GM18499 (cell line): ENCODE measurements around the gene GMIP.

ENCODE experiments used
- ATAC-seq: cut with Tn5 transposase; IDR thresholded peaks from one replicate; pipeline ENCODE4 v1.9.1; 2021; ENCODE audit warnings: moderate number of reproducible peaks; ENCODE audit not compliant: insufficient read depth, unreplicated experiment

Gene GMIP

DNA sequence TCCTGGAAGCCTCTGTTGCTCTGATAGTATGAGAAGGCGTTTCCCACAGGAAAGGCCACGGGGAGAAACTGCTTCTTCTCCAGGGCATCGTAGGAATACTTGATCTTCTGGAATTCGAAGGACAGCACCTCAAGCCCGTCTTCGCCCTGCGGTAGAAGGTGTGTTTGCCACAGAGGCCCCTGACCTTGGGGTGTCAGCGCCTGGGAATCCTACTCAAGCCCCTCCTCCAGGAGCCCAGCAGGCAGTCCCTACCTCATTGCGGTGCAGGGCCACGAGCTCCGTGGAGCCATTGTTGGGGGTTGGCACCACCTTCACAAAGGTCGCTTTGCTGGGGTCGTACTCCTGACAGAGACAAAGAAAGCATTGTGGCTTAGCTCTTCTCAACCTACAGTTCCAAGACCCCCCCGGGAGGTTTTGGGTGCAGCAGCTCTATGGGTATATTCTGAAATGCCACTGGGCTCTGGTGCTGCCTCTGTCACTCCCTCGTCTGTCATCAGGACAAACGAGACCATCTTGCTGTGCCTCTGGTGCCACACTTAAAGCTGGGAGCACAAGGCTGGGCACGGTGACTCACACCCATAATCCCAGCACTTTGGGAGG lies 16.3 kb upstream of the GMIP start:
- ATAC-seq: no peak

GRCh38 chr19:19657397-19657783 lies 13.9 kb upstream of the GMIP start:
- no peak for ATAC-seq

GRCh38 chr19:19656451-19657396 lies 13.3 kb upstream of the GMIP start:
- ATAC-seq: no peak

- no peak for ATAC-seq
These were observed 12.3 kb upstream of the GMIP start for GRCh38 chr19:19655641-19656343.

DNA sequence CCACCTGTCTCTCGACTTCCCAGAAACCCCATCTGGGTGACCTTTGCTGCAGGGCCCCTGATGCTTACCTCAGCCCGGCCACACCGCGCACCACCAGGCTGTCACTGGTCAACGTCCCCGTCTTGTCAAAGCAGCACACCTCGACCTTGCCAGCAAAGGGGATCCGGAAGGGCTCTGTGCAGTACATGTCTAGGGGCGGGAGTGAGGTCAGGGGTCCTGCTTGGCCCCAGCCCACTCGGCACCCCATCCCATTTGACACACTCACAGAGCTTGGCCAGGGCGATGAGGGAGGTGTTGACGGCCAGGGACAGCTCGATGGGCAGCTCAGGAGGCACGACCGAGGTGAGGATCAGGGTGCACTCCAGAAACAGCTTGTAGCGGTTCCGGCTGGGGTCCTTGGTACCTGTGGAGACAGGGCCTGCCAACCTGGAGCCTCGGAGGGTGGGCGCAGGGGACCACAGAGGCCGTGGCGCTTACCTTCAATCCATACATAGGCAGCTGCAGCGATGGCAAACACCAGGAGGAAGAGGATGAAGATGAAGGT lies 11.7 kb upstream of the GMIP start:
- ATAC-seq: no peak

DNA sequence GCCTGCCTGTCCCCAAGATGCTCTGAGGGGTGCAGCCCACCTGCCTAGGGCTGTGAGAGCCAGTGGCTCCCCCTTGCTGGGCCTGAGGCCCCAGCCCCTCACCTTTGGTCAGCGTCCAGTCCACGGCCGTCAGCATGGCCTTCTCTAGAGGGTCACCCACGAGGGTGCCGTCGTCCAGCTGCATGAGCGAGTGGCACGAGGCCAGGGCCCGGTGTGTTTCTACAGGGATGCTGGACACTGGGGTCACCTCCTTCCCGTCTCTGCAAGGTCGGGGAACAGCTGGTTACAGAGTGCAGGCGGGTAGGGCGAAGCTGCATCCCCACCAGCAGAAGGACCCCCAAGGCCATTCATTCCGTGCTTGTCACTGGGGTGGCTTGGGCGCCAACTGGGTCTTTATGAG lies 11.0 kb upstream of the GMIP start:
- ATAC-seq: no peak

GRCh38 chr19:19653597-19654147 lies 10.2 kb upstream of the GMIP start:
- ATAC-seq: no peak

GRCh38 chr19:19652482-19653295 lies 9.2 kb upstream of the GMIP start:
- ATAC-seq: no peak

- ATAC-seq: no peak
These were observed 7.6 kb upstream of the GMIP start for GRCh38 chr19:19651076-19651475.

DNA sequence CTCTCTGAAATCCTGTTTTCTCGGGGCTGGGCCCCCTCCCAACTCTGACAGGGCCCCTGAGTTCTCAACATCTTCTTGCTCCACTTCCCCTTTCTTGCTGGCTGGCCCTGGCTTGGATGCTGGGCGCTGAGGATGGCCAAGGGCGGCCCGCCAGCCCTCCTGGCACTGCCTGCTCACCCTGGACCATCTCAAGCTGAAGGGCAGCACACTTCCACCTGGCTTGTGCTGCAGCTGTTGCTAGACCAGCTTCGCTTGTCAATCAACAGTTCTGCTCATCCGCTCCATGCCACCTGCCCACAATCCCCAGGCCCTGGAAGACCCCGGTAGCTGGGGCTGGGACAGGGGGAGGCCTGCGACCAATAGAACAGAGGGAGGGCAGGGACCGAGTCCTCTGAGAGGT lies 6.9 kb upstream of the GMIP start:
- ATAC-seq: no peak

DNA sequence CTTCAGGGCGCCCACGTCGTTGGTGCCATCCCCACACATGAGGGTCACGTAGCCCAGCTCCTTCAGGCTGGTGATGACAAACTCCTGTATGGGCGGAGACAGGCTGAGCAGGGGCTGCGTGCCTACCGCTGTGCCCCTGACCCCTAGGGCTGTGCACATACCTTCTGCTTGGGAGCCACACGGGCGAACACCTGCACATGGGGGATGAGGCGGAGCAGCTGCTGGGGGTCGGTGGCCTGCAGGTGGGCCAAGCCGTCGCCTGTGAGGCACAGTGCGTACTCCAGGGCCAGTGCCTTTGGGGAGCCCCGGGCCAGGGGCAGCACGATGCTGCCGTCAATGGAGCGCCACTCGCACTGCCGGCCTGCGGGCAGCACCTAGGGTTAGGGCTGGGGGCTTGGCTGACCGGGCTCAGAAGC lies 6.1 kb upstream of the GMIP start:
- ATAC-seq: no peak

DNA sequence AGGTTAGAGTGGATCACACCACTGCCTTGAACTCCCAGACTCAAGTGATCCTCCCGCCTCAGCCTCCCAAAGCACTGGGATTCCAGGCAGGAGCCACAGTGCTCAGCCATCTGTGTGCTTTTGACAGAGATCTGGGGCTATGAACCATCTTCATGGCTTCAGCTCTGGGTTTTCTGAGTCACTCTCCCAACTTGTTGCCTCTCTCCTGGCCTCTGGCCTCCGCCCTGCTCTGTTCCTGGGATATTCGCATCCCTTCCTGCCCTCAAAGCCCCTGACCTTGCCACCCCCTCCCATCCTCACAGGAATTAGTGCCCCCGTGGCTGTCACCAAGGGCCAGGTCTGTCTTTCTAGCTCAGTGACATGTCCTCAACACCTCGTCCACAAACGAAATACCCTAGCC lies 5.7 kb upstream of the GMIP start:
- ATAC-seq: no peak

DNA sequence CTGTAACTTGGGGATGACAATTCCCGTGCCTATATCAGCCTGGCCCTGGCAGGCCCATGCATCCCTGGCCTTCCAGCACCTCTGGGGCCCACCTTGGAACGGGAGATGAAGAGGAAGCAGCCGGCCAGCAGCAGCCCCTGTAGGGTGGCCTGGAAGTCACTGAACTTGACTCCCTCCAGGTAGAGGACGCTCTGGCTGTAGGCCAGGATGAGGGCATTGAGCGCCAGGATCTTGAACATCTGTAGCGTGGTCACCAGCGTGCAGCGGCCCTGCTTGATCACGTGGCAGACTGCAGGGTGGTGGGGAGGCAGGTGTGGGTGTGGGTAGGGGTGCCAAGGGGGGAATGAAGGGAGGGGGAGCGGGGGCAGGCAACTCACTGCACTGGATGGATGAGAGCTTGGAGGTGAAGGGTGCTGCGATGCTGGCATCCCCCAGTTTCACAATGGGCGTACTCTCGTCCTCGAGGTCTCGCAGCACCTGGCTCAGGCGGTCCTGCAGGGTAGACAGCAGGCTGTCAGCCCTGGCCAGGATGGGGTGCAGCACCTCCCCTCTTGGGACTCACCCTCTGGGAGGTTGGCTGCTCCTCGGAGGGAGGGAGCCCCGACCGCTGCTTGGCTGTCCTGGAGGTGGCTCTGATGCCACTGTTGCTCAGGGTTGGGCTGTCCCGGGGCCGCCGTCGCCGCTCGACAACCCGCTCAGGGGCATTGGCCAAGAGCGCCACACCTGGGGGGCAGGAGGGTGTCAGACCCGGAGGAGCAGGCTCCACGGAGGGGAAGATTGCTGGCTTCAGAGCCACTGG lies 3.8 kb upstream of the GMIP start:
- ATAC-seq: no peak

DNA sequence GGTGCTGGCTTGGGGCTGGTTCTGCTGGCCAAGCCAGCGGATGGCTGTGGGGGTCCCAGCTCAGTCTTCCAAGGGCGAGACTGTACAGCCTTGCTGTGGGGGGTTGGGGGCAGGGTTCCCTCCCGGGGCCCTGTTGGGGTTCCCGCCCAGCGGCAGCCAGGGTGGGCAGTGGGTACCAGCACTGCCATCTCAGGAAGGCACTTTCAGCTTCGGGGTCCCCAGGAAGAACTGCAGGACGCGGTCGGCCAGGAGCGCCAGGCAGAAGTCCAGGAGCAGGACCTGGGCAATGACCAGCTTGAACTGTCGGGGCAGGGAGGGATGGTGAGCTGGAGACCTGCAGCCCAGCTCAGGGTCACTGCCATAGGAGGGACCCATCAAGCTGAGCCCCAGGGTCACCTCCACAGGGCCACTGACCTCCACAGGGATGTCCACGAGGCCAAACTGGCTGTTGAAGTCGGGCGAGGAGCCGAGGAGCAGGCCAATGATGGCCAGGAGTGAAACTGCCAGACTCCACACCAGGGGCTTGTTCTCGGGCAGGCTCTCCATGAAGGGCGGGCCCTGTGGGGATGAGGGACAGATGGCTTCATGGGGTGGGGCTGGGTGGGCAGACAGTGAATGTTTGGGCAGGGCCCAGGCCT lies 1.9 kb upstream of the GMIP start:
- ATAC-seq: no peak

DNA sequence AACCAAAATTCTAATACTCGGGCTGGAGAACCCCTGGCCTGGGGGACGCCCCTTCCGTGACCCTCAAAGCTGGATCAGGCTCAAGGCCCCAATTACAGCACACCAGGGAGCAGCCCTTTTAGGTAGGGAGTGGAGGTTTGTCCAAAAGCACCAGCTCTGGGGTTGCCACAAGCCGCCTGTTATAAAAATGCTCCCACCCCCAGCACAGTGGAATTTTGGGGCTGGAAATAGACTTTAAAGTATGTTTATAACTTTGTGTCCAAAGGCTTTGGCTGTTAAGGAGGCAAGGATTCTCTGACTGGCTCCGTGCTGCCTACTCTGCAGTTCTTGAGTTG lies 564 bp upstream of the GMIP start:
- no peak for ATAC-seq

DNA sequence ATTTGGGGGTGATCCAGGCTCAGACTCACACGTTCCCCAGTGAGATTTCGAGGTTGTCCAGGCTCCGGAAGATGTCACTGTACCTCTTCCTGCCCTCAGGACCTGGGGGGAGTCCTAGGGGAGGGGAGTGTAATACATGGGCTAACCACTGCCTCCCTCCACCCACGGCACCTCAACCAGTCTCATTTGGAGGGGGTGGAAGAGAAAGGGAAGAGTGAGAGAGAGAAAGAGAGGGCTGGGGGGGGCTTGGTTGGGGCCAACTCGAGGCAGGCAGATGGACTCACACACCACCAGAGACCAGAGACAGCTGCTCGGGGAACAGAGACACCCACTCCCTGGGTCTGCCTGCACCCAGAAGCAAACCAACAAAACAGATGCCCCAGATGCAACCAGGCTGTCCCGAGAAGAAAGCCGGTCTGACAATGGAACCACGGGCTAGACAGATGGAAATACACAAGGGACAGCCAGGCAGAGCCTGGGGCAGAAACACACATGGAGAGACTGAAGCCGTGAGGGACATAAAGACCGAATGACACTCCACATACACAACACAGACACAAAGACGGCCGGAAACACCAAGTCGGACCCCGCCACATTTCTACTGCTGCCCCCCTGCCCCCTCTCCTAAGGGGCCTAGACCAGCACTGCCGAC lies 825 bp downstream of the GMIP start:
- ATAC-seq: no peak

- ATAC-seq: no peak
These were observed 5.8 kb downstream of the GMIP start for GRCh38 chr19:19637523-19638251.

DNA sequence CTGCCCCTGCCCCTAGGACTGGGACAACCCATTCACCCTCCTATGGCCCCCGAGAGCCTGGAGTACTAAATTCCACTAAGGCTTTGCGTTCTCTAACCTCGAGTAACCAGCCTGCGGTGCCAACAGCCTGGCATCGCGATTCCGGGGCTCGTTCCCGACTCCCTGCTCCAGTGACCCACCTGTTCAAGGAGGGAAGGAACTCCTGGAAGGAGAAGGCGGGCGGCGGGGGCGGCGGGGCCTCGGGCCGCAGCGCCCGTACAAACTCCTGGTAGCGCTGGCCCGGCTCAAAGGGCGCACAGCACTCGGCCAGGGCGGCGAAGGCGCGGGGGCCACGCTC lies 6.3 kb downstream of the GMIP start:
- no peak for ATAC-seq
